ENCODE data around the gene VAV2.

Gene VAV2

GRCh38 chr9:133851693-133852092 is 140.4 kb downstream of the VAV2 start:
- DNase-seq (ENCODE audit: low read depth) = no peak

- no peak for DNase-seq (ENCODE audit: low read depth)
Measured at GRCh38 chr9:133850937-133851336, 141.2 kb downstream of the VAV2 start.

- no peak for DNase-seq (ENCODE audit: low read depth)
Measured at GRCh38 chr9:133850161-133850560, 142.0 kb downstream of the VAV2 start.

DNA sequence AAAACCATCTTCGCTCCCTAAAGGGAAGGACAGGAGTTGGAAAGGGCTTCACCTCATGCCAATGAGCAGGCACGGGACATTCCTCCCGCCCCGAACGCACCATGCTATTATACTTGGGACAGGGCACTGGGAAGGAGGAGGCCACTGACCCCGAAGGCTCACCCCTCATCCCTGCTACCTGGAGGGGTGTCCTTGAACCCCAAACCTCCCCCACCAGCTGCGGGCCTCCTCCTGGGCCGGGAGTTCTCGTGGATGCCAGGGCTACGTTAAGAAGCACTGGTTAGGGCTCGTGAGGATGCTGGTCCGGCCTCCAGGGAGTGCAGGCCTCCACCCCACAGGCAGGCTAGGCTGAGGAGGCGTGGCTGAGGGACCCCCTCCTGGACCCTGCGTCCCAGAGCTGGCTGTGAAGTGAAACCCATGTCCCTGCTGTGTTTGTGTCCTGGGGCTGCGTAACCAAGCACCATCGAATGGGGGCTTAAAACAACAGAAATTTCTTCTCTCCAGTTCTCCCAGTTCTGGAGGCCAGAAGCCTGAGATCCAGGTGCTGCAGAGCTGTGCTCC is 142.9 kb downstream of the VAV2 start:
- DNase-seq (ENCODE audit: low read depth) = no peak

DNA sequence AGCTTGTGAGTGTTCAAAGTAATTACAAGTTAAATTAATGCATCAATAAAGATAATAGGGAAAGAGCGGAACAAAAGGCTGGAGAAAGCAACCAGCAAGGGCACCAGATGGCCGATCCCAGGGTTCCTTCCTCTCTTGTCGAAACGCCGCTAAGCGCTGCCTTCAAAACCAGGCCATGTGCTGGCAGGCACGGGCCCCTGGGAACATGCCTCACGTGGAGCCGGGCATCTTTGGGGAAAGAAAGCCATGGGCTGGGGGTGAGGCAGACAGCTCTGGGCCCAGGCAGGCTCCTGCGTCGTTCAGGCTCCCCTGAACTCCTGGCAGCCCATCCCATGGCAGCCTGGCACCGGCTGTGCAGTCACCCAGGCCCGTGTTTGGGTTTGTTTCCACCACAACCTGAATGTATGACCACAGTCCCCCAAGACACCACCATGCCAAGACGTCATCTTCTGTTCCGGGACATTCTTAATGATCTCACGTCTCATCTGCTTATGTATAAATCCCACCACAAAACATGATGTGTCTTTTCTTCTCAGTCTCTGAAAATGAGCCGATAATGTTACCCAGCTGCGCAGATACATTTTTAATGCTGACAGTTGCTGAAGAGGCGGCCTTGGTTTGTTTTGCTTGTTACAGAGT is 143.5 kb downstream of the VAV2 start:
- no peak for DNase-seq (ENCODE audit: low read depth)

DNA sequence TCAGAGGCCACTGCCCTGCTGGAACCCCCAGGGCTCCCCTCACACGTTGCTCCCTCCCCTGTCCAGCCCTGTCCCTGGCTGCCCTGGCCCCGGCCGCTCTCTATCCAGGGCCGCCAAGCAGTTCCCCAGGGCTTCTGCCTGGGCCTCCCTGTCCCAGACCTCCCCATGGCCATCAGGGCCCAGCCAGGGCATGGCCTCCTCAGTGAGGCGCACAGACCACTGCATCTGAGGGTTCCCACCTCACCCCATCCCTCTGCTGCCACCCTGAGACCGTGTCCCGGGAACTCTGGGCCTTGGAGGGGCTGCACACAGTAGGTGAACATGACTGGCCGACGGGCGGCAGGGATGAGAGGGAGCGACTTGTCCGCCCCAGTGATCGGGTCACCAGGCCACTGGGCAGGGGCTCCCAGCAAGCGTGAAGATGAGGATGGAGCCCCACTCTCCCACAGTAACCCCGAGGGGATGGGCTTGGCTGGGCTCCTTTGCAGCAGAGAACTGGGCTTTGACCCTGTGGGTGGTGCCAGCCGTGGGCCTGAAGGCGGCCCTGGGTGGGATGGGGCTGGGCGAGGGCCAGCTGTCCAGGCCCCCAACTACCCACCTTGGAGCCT is 145.5 kb downstream of the VAV2 start:
- DNase-seq (ENCODE audit: low read depth) = no peak

DNA sequence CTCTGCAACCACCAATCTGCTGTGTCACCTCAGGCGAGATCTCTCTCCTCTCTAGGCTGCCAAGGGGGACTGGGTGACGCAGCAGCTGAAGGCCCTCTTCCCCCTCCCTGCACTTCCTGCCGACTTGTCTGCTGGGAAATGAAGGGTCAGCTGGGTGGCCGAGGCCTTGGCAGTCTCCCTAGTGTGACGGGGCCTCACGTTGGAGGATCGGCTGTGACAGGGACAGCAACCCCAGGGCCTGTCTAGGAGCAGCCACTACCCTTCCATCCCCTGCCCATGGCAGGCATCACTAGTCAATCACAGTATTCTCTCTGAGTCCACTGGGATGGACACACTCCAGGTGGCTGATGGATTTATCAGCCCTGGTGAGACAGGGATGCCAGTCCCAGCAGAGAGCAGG is 146.7 kb downstream of the VAV2 start:
- peak; percentile 50 for DNase-seq (ENCODE audit: low read depth)

DNA sequence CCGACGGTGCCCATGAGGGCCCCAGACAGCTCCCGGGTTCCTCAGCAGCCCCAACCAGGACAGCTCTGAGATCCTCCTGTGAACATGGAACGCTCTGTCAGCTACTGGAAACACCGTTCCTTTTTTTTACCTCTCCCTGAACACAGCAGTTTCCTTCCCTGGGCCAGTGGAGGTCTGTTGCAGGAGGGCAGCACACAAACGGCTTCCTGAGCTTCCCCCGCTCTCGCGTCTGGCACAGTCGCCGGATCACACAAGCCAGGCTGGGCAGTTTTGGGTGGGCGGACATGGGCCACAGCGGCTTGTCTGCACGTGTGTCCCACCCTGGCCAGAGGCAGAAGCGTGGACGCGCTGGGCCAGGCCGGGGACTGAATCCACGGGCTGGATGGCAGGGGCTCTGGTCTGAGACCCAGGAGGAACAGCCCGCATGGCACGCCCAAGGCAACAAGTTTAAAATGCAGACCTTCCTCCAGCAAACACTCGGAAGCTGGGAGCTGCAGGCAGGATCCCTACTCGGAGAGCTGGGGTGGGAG is 147.2 kb downstream of the VAV2 start:
- no peak for DNase-seq (ENCODE audit: low read depth)

GRCh38 chr9:133844398-133844784 is 147.7 kb downstream of the VAV2 start:
- DNase-seq (ENCODE audit: low read depth) = no peak

- DNase-seq (ENCODE audit: low read depth) = no peak
Measured at GRCh38 chr9:133843751-133844397, 148.2 kb downstream of the VAV2 start.

DNA sequence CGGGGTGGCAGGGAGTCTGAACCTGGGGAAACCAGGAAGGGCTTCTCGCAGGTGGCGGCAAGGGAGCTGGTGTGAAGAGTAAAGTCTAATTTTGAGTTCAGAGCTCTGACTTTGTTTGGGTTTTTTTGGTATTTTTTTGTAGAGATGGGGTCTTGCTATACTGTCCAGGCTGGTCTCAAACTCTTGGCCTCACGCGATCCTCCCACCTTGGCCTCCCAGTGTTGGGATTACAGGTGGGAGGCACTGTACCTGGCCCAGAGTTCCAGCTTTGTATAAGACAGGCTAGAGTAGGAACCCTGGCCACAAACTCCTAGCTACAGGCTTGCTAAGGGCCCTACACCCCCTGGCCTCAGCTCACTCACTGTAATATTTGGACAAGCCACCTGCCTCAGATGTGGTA is 148.9 kb downstream of the VAV2 start:
- no peak for DNase-seq (ENCODE audit: low read depth)

DNA sequence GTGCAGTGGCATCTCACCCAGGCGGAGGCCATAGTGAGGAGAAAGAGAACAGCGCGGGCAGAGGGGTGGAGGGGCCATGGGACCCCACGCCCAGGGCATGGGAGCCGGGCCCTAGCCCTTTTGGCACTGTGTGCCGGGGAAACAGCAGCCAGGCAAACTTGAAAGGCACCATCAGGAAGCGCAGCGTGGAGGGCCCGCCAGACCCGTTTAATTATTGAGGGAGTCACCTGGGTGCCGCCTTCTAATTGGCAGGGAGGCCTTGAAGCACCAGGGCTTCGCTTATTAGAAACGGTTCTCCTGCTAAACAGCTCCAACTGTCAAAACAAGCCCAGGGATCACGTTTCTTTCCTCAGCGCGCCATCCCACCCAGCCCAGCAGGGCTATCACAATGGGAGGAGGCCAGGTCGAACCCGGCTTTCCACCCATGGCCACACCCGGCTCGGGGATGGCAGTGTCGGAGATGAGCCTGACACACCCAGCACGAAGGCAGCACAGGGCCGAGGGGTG is 149.3 kb downstream of the VAV2 start:
- DNase-seq (ENCODE audit: low read depth) = no peak

GRCh38 chr9:133842174-133842573 is 149.9 kb downstream of the VAV2 start:
- no peak for DNase-seq (ENCODE audit: low read depth)

DNA sequence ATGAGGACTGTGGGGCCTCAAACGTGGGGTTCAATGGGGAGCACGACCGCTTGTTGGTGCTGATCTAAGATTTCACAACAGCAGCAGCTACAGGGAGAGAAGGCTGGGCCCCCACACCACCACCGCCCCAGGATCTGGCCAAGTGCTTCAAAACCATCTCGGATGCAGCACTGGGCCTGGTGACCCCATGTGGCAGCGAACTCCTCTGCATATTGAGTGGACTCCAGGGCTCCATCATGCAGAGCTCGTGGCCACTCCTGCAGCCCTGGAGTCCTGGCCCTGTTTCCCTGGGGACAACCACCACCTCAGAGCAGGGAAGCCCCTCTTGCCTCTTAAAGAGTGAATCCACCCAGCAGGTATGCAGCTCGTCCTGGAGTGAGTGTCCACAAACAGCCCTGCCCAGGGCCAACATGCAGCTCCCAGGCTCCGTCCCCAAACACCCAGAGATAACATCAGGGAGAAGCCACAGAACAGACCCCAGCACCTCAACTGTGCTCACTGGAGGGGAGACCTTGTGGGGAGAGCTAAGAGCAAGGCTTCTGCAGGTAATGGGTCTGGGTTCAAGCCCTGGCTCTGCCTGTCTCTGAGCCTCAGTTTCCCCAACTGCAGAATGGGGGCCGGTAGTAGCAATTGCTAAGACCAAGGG is 150.8 kb downstream of the VAV2 start:
- no peak for DNase-seq (ENCODE audit: low read depth)

DNA sequence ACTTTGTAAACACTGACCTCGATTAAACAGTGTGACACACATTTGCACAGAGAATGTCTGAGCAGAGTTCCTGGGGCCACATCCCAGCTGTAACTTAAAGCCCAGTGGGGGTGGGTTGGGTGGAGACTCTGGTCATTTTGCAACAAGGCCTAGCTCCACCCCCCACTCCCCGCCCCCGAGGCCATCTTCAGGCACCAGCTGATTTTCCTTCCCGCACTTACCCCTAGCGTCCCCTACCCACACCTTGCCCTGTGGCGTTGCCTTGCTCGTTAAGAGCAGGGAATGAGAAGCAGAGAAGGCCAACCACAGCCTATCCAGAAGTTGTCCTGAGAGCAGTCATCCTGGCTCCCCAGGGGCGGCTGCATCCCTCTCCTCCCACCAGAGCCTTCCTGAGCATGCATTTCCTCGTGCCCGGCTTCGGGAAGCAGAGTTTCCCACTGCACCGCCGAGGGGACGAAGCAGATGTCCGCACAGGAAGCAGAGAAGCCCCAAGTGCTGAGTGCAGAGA is 152.2 kb downstream of the VAV2 start:
- DNase-seq (ENCODE audit: low read depth) = no peak

DNA sequence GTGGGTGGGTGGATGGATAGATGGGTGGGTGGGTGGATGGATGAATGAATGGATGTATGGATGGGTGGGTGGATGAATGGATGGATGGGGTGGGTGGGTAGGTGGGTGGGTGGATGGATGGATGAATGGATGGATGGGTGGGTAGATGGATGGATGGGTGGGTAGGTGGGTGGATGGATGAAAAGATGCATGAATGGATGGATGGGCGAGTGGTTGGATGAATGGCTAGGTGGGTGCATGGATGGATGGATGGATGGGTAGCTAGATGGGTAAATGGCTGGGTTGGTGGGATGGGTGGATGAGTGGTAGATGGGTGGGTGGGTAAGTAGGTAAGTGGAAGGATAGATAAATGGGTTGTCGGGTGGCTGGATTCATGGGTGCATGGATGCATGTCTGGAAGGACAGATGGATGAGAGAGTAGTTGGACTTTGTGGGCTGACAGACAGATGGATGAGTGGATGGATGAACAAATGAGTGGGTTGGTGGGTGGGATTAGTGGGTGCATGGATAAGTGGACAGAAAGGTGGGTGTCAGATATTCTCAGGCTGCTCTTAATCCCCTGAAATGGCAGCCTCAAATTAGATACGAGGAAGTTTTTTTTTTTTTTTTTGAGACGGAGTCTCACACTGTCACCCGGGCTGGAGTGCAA is 153.1 kb downstream of the VAV2 start:
- no peak for DNase-seq (ENCODE audit: low read depth)

DNA sequence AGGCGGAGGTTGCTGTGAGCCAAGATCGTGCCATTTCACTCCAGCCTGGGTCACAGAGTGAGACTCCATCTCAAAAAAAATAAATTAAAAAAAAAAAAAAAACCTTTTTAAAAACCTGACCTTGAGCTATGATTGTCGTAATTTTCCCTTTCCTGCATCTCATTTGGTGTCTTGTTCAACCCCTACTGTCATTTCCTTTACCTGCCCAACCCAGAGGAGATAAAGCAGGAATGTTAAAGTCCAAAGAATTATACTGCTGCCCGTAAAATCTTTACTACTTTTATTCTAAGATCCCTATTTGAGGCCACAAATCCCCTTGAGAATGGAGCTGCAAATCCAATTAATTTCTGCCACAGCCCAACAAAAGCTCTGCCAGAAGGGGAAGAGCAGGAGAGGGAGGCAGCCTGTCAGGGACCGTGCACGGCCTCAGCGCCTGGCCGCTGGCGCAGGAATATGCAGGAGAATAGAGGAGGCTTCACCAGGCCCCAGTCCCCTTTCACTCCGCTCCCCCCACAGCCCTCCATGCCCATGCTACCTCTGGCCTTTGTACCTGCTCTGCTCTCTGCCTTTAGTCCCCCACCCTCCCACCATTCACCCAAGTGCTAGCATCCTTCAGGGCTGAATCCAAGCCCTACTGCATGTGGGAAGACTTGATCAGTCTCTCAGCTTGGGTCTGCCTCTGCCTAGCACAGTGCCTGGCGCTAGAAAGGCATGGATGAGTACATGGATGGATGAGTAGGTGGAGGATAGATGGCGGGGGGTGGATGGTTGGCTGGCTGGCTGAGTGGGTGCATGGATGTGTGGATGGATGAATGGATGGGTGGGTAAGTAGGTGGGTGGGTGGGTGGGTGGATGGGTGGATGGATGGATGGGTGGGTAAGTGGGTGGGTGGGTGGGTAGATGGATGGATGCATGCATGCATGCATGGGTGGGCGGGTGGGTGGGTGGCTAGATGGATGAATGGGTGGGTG is 154.2 kb downstream of the VAV2 start:
- no peak for DNase-seq (ENCODE audit: low read depth)

DNA sequence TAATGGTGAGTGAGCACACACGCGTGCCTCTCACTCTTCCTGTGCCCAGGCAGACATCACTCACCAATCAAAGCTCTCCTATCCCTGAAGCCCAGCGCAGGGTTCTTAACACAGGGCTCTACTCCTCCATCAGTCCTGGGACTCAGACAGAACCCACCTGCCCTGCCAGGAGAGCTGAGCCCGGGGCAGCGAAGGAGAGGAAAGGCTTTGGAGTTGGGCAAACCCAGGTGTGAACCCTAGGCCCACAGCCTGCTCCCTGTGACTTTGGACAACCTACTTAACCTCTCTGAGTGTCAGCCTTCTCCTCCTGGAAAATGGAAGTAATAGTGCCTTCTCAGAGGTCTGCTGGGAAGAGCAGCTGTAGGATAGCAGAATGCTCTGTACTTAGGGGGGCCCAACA is 155.3 kb downstream of the VAV2 start:
- no peak for DNase-seq (ENCODE audit: low read depth)

DNA sequence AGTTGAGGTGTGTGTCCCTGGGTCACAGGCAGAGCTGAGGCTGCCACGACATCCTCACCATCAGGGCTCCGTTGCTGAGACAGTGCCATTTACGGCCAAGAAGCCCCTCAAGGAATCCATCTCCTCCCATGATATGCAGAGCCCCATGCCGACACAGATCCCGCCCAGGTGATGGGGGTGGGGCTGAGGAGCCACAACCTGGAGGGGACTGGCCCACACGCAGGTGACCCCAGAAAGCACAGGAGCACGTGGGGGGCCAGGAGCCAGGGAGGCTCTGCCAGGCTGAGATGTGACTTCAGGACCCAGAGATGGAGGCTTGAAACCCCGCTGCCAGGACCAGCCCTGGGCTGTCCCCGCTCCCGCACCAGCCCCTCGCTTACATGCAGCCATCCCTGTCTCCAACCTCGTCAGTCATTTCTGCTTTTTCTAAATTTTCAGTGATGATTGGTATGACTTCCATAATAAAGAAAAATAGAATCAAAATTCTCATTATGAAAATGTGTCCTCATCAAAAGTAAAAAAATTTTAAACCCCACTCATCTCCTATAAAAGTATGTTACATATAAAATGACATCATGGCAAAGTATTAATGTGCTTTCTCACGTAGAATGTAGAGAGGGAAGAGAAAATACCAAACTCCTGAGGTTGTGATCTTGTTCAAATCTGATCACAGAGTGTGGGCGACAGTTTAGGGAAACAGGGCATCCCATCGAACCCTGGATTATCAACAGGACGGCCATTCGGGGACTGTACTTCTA is 155.9 kb downstream of the VAV2 start:
- no peak for DNase-seq (ENCODE audit: low read depth)

Data from ELR (cell line).